K562 (cell line): ENCODE measurements around the gene ALG14. TPM values are rescaled to one million over a fixed set of nuclear protein-coding genes. Genes with fewer than 3 reads are reported as not detected.

Experiments
- ATAC-seq: fragments of 200-7000 bp; cut with Tn5 transposase; 3 replicates; pipeline ENCODE4 v1.9.1; 2020; ENCODE audit warnings: moderate library complexity
- BruUV-seq: library from RNA; stranded (reverse); fragments of 400-500 nt; replicated peaks from 2 replicates; lab custom pipeline; 2021; lab: Mats Ljungman, UMichigan
- CTCF ChIA-PET: fragments of 300-600 bp; formaldehyde crosslinking; extraction: SDS; loops from one replicate; lab custom pipeline; 2021; ENCODE audit warnings: low intra/inter-chr PET ratio; lab: Yijun Ruan, JAX
- POLR2A ChIA-PET: fragments of 300-600, 350-650 bp; sonication (Branson Sonifier 250); formaldehyde crosslinking; extraction: SDS; loops from one replicate; lab custom pipeline; 2021; ENCODE audit warnings: antibody characterized with exemption, inconsistent platforms; lab: Yijun Ruan, JAX
- DNase-seq, 4 experiments: peaks; one replicate each; pipeline versions ENCODE4 v3.0.0 to v3.0.0-alpha.2; 2011 to 2018; ENCODE audit warnings: low spot score in 3 of 4, mixed read lengths in 3 of 4; ENCODE audit errors: extremely low read depth in 1 of 4
- FAIRE-seq: peaks from 2 replicates; lab custom pipeline; 2011; peaks lifted over from hg19 to GRCh38; lab: Jason Lieb, UNC
- H2AFZ ChIP-seq: 2 replicates; pipeline ENCODE4 v1.6.0; 2011; ENCODE audit warnings: low read depth, low read length, control low read depth, inconsistent platforms
- H3K27ac ChIP-seq: fragments of 200-600 bp; 3 replicates; pipeline ENCODE4 v1.8.0; 2011; ENCODE audit warnings: low read depth, mild to moderate bottlenecking, control low read depth, inconsistent platforms, low read length, moderate library complexity, mixed read lengths; ENCODE audit errors: extremely low read depth
- H3K27me3 ChIP-seq, 2 experiments: fragments of 300-600 bp in 1 of 2; 2 replicates in 1 of 2; 3 replicates in 1 of 2; pipeline versions ENCODE4 v1.6.0 to v1.8.0; 2011; ENCODE audit warnings: inconsistent platforms in 2 of 2, low read length in 2 of 2, mild to moderate bottlenecking in 1 of 2, mixed read lengths in 1 of 2, moderate library complexity in 1 of 2; ENCODE audit not compliant: control insufficient read depth in 2 of 2, insufficient read depth in 2 of 2
- H3K36me3 ChIP-seq: fragments of 300-600 bp; 3 replicates; pipeline ENCODE4 v1.8.0; 2011; ENCODE audit warnings: mild to moderate bottlenecking, low read length, inconsistent platforms; ENCODE audit not compliant: control insufficient read depth, insufficient read depth
- H3K4me1 ChIP-seq, 2 experiments: fragments of 200-600 bp in 1 of 2; replicated peaks in 1 of 2; 2 replicates in 1 of 2; 3 replicates in 1 of 2; pipeline versions ENCODE4 v1.5.1 to v1.8.0; 2011; ENCODE audit warnings: inconsistent platforms in 2 of 2, low read length in 2 of 2, mild to moderate bottlenecking in 1 of 2, mixed read lengths in 1 of 2, moderate library complexity in 1 of 2; ENCODE audit not compliant: control insufficient read depth in 2 of 2, insufficient read depth in 2 of 2
- H3K4me2 ChIP-seq: 2 replicates; pipeline ENCODE4 v1.6.1; 2011; ENCODE audit warnings: low read length, control low read depth, inconsistent platforms, mixed read lengths; ENCODE audit not compliant: insufficient read depth
- H3K4me3 ChIP-seq: fragments of 200-600 bp; sonication (generic), shearing (Covaris generic); 2 replicates; pipeline ENCODE4 v1.5.1; 2016; ENCODE audit warnings: control low read depth, inconsistent platforms
- H3K79me2 ChIP-seq: fragments of 200-600 bp; 3 replicates; pipeline ENCODE4 v1.8.0; 2011; ENCODE audit warnings: low read length, inconsistent platforms; ENCODE audit not compliant: control insufficient read depth, insufficient read depth
- H3K9ac ChIP-seq, 2 experiments: 2 replicates each; pipeline versions ENCODE4 v1.6.0 to v1.6.1; 2011; ENCODE audit warnings: low read depth in 2 of 2, low read length in 2 of 2, control low read depth in 1 of 2, inconsistent platforms in 1 of 2, mild to moderate bottlenecking in 1 of 2, mixed read lengths in 1 of 2; ENCODE audit not compliant: insufficient read depth in 1 of 2
- H3K9me1 ChIP-seq: one replicate; pipeline ENCODE4 v1.6.0; 2011; ENCODE audit warnings: inconsistent platforms, mild to moderate bottlenecking, low read length, moderate library complexity; ENCODE audit not compliant: control insufficient read depth, insufficient read depth
- H3K9me3 ChIP-seq: replicated peaks from 2 replicates; pipeline ENCODE4 v1.5.1; 2011; ENCODE audit warnings: low read depth, low read length, inconsistent platforms; ENCODE audit not compliant: control insufficient read depth, insufficient read depth
- H4K20me1 ChIP-seq: replicated peaks from 2 replicates; pipeline ENCODE4 v1.6.1; 2011; ENCODE audit warnings: low read length, inconsistent platforms, mixed read lengths; ENCODE audit not compliant: control insufficient read depth, insufficient read depth
- CEBPG ChIP-seq, 3 experiments: fragments of 200-800 bp in 1 of 3; sonication (Bioruptor generic) in 1 of 3; sonication (generic) in 1 of 3; formaldehyde crosslinking in 1 of 3; IDR thresholded peaks in 2 of 3; conservative IDR thresholded peaks in 1 of 3; 2 replicates each; pipeline versions ENCODE4 v1.6.1 to v1.8.0; 2016 to 2022; ENCODE audit warnings: missing compliant biosample characterization in 2 of 3, missing genetic modification characterization in 2 of 3, mild to moderate bottlenecking in 1 of 3, missing genetic modification reagents in 1 of 3
- EWSR1 ChIP-seq: fragments of 450-650 bp; IDR thresholded peaks from 2 replicates; pipeline ENCODE4 v1.6.1; 2018; ENCODE audit warnings: borderline replicate concordance, mild to moderate bottlenecking, low read depth, moderate library complexity; ENCODE audit not compliant: partially characterized antibody
- KLF1 ChIP-seq: fragments of 450-650 bp; IDR thresholded peaks from 2 replicates; pipeline ENCODE4 v1.6.1; 2016; ENCODE audit warnings: missing genetic modification characterization, missing compliant biosample characterization
- NELFE ChIP-seq: IDR thresholded peaks from 2 replicates; pipeline ENCODE4 v1.6.1; 2011; ENCODE audit warnings: mild to moderate bottlenecking; ENCODE audit not compliant: insufficient read depth, insufficient read length
- SMAD4 ChIP-seq: fragments of 250-450 bp; sonication (Bioruptor Pico); conservative IDR thresholded peaks from 2 replicates; pipeline ENCODE4 v1.8.0; 2021; ENCODE audit warnings: inconsistent platforms, mild to moderate bottlenecking, moderate library complexity
- SNAPC5 ChIP-seq: fragments of 250-450 bp; sonication (Bioruptor Pico); IDR thresholded peaks from 2 replicates; pipeline ENCODE4 v1.8.0; 2021; ENCODE audit warnings: moderate library complexity, mild to moderate bottlenecking, inconsistent platforms
- SP1 ChIP-seq: sonication (generic); formaldehyde crosslinking; IDR thresholded peaks from 2 replicates; pipeline ENCODE4 v1.8.1; 2022; ENCODE audit warnings: mild to moderate bottlenecking, missing genetic modification reagents
- ZBTB40 ChIP-seq, 2 experiments: fragments of 450-650 bp in 1 of 2; sonication (generic) in 1 of 2; formaldehyde crosslinking in 1 of 2; IDR thresholded peaks; 2 replicates each; pipeline versions ENCODE4 v1.7.1 to v1.9.0; 2016 to 2022; ENCODE audit warnings: inconsistent platforms in 1 of 2, mild to moderate bottlenecking in 1 of 2, missing genetic modification reagents in 1 of 2
- ZNF224 ChIP-seq: sonication (generic); formaldehyde crosslinking; IDR thresholded peaks from 2 replicates; pipeline ENCODE4 v1.8.0; 2022; ENCODE audit warnings: mild to moderate bottlenecking, missing genetic modification reagents
- WGBS: fragments of 100-300 bp; shearing (Covaris generic); methylation state at CpG from one replicate; pipeline ENCODE4 v1.1.6; 2016; ENCODE audit warnings: low coverage, mixed read lengths; ENCODE audit not compliant: insufficient coverage; ENCODE audit errors: missing lambda C conversion rate; 5-methylcytosine and 5-hydroxymethylcytosine counted together
- in situ Hi-C: fragments of 300-500 bp; cut with MboI; formaldehyde crosslinking; loops from 4 replicates; pipeline ENCODE4 v1.15.0; 2018; ENCODE audit warnings: inconsistent platforms, mixed read lengths
- intact Hi-C: fragments of 100-400 bp; cut with micrococcal nuclease; formaldehyde crosslinking; loops from 2 replicates; pipeline ENCODE4 v1.14.2; 2022
- polyA plus RNA-seq, 8 experiments: library from polyadenylated mRNA; depleted of rRNA in 4 of 8; stranded (reverse) in 5 of 8; unstranded in 3 of 8; fragments of >200 nt; fragmentation: Nextera tagmentation in 2 of 8; fragmentation: Illumina TruSeq in 1 of 8; extraction: Ambion mirVana in 2 of 8; extraction: Trizol in 1 of 8; gene quantifications; 2 replicates each; pipeline versions ENCODE4 v1.2.1 to v1.2.3, GENCODE V29; 2011 to 2014; ENCODE audit warnings: inconsistent platforms in 1 of 8, missing spikeins in 1 of 8
- total RNA-seq, 7 experiments: library from RNA; depleted of rRNA in 6 of 7; stranded (reverse); fragments of >200 nt in 6 of 7; fragmentation: Illumina TruSeq in 2 of 7; extraction: Trizol in 2 of 7; gene quantifications; 2 replicates each; pipeline versions ENCODE4 v1.2.1 to v1.2.3, GENCODE V29; 2011 to 2021; ENCODE audit warnings: low replicate concordance in 1 of 7

ALG14 gene
- total and polyA plus RNA-seq, 9 of the 15 experiments (the other 6 are each of a cell fraction or from before 2014, with no cell fraction given) = 2.8 to 16.2 (median 4.9) TPM

GRCh38 chr1:95013950-95014574 is 58.7 kb downstream of the ALG14 start (continued):
- TF ChIP-seq EWSR1 = no peak

GRCh38 chr1:95012389-95012788 is 60.4 kb downstream of the ALG14 start:
- Histone ChIP-seq H3K27me3 (no peaks in the 10 kb centered on the region), H2AFZ (no peak overlapping the region), H3K36me3 (no peaks in the 10 kb centered on the region), H3K27ac (no peak overlapping the region), H3K4me3 (no peak overlapping the region), H3K4me2 (no peak overlapping the region), H3K9ac (no peak overlapping the region), H3K79me2 (no peaks in the 10 kb centered on the region), H3K4me1 (no peaks in the 10 kb centered on the region), H3K9me1 (no peaks in the 10 kb centered on the region), H4K20me1 (no peaks in the 10 kb centered on the region), H3K9me3 (no peaks in the 10 kb centered on the region; the same call in 1 of the 2 replicates)
- in situ Hi-C loops (no loop called here), intact Hi-C loops (no loop called here)
- no peak for ATAC-seq
- DNase-seq = no peak
- POLR2A ChIA-PET = interaction anchor here (0.7 to 1.3 kb wide), 2 partner anchors 9 kb away, joined by 3 to 5 read pairs; no protein-coding TSS in a partner anchor
- no TSS peak for BruUV-seq
- CTCF ChIA-PET = no interaction called here
- no peak for FAIRE-seq
- WGBS = 9% methylated on average over 3 of the region's 3 CpGs
- TF ChIP-seq NELFE = no peak
- TF ChIP-seq KLF1 (tag) = no peak
- TF ChIP-seq ZBTB40 (IDR thresholded peaks at IDR 0.05) = no peak
- no peak for TF ChIP-seq ZBTB40 (CRISPR knock-in tag; IDR thresholded peaks at IDR 0.05)
- TF ChIP-seq SMAD4 (CRISPR knock-in tag) = no peak
- TF ChIP-seq SP1 (CRISPR knock-in tag) = no peak
- no peak for TF ChIP-seq CEBPG (CRISPR knock-in tag; IDR thresholded peaks at IDR 0.05)
- no peak for TF ChIP-seq CEBPG (tag; conservative IDR thresholded peaks at IDR 0.05 in 1 of 2, IDR thresholded peaks at IDR 0.05 in 1 of 2)
- no peak for TF ChIP-seq ZNF224 (CRISPR knock-in tag)
- TF ChIP-seq SNAPC5 (CRISPR knock-in tag) = no peak
